HL-60/S4 treated with phorbol 12-myristate 13-acetate at 8.2 ng/mL for 4 days and 3 days (cell line): ENCODE results near the gene SNAPC4.
"Not testable (repeated sequence)": the region's sequence is repeated elsewhere in the genome, so short reads cannot be mapped to it uniquely, and the experiment has no call there.

ENCODE experiments used
- in situ Hi-C: fragments of 300-500 bp; cut with MboI; formaldehyde crosslinking; loops from 2 replicates; pipeline ENCODE4 v1.15.0; 2022; ENCODE audit warnings: low sequenced_read_pairs

The SNAPC4 gene

GRCh38 chr9:136410500-136411287, 10.7 kb upstream of the SNAPC4 start, which contains the start of the genes ENTR1 and PMPCA:
Gene ENTR1 (minus strand): TSS chr9:136410614. CDS start chr9:136410397, 217 bp downstream.
Gene PMPCA (plus strand): TSS chr9:136410658. CDS start chr9:136410669, 11 bp downstream.
- in situ Hi-C loops, result no loop called here

GRCh38 chr9:136409557-136410455, 9.8 kb upstream of the SNAPC4 start:
- in situ Hi-C loops, result no loop called here

GRCh38 chr9:136407911-136408310, 7.9 kb upstream of the SNAPC4 start:
- in situ Hi-C loops, result no loop called here

GRCh38 chr9:136407061-136407460, 7.1 kb upstream of the SNAPC4 start:
- in situ Hi-C loops, result not testable (repeated sequence)

GRCh38 chr9:136405904-136406303, 5.9 kb upstream of the SNAPC4 start:
- in situ Hi-C loops, result not testable (repeated sequence)

- in situ Hi-C loops, result no loop called here
Measured at GRCh38 chr9:136405481-136405880, 5.5 kb upstream of the SNAPC4 start.

GRCh38 chr9:136404801-136405136, 4.8 kb upstream of the SNAPC4 start:
- in situ Hi-C loops, result no loop called here

GRCh38 chr9:136403915-136404800, 4.2 kb upstream of the SNAPC4 start:
- in situ Hi-C loops, result no loop called here

- in situ Hi-C loops, result no loop called here
Measured at GRCh38 chr9:136403538-136403914, 3.6 kb upstream of the SNAPC4 start.

- in situ Hi-C loops, result no loop called here
Measured at GRCh38 chr9:136402067-136402466, 2.1 kb upstream of the SNAPC4 start.

GRCh38 chr9:136401173-136401922, 1.4 kb upstream of the SNAPC4 start:
- in situ Hi-C loops, result no loop called here

GRCh38 chr9:136399176-136400037, 563 bp downstream of the SNAPC4 start:
- in situ Hi-C loops, result no loop called here

GRCh38 chr9:136398286-136398685, 1.7 kb downstream of the SNAPC4 start:
- in situ Hi-C loops, result no loop called here

GRCh38 chr9:136397643-136398042, 2.3 kb downstream of the SNAPC4 start:
- in situ Hi-C loops, result no loop called here

- in situ Hi-C loops, result no loop called here
Measured at GRCh38 chr9:136396219-136396515, 3.8 kb downstream of the SNAPC4 start.

GRCh38 chr9:136395345-136396218, 4.4 kb downstream of the SNAPC4 start:
- in situ Hi-C loops, result no loop called here

- in situ Hi-C loops, result no loop called here
Measured at GRCh38 chr9:136395020-136395340, 5.0 kb downstream of the SNAPC4 start.

GRCh38 chr9:136394312-136395019, 5.5 kb downstream of the SNAPC4 start:
- in situ Hi-C loops, result no loop called here
